IgD-negative memory B cell (primary cell): ENCODE results near the gene C14orf39. TPM values are rescaled to one million over a fixed set of nuclear protein-coding genes. Genes with fewer than 3 reads are reported as not detected.
A peak's percentile ranks its signal among the peaks of the same experiment; 100 is the strongest.
"Not testable (repeated sequence)": the region's sequence is repeated elsewhere in the genome, so short reads cannot be mapped to it uniquely, and the experiment has no call there.

ENCODE experiments used
- H3K27ac Mint-ChIP-seq, 3 donors: one replicate each; pipeline ENCODE4 v1.8.0; 2020 to 2022; ENCODE audit warnings: mild to moderate bottlenecking in 3 of 3, mixed read lengths in 3 of 3, moderate library complexity in 1 of 3
- H3K27me3 Mint-ChIP-seq: one replicate; pipeline ENCODE4 v1.8.0; 2021; ENCODE audit warnings: mixed read lengths
- H3K36me3 Mint-ChIP-seq: one replicate; pipeline ENCODE4 v1.8.0; 2020; ENCODE audit warnings: mild to moderate bottlenecking, mixed read lengths
- H3K4me1 Mint-ChIP-seq, 3 donors: one replicate each; pipeline ENCODE4 v1.8.0; 2020 to 2022; ENCODE audit warnings: mixed read lengths in 3 of 3, mild to moderate bottlenecking in 1 of 3
- H3K4me3 Mint-ChIP-seq, 4 donors: one replicate each; pipeline ENCODE4 v1.8.0; 2020 to 2022; ENCODE audit warnings: mild to moderate bottlenecking in 4 of 4, mixed read lengths in 4 of 4, moderate library complexity in 3 of 4
- H3K9me3 Mint-ChIP-seq, 3 donors: one replicate each; pipeline ENCODE4 v1.8.0; 2020 to 2021; ENCODE audit warnings: mixed read lengths in 3 of 3, mild to moderate bottlenecking in 1 of 3
- polyA plus RNA-seq: library from polyadenylated mRNA; unstranded; fragments of 300-500 nt; fragmentation: Illumina TruSeq; gene quantifications from one replicate; pipeline ENCODE4 v1.2.3, GENCODE V29; 2021

C14orf39 gene
- polyA plus RNA-seq, 1 donor from 2014 or later: not detected

DNA sequence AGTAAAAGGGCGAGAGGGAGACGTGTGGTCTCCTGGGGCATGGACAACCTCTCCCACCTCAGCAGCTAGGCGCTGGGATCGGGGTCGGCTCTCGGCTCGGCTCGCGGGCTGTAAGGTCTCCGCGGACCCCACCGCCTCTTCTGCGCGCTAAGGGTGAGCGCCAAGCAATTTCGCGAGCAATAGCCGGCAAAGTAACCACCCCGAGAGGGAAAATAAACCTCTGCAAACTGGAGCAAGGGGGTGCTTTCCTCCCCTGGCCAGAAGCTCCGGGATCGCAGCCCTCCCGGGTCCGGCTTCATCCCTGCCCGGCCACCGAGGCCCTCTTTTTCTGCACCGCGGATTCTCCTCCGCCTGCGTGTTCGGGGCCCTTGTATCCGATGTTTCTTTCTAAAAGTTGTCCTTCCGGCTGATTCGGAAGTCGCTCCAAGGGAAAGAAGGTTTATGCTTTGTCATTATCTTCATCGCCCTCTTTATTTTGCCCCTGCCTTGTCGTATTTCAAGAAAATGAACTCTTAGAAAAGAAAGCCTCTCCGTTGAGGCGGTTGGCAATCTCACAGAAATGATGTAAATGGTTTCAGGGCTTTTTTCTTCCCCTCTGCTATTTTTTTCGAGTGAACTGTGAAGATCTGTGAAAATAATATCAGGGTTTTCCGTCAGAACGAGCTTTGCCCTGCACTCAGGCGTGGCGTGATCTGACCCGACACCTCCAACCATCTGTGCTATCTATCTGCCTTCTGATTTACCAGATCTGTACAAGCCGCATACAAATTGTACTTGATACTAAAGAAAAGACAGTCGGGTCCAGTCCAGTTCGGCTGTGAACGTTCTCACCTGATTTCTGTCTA lies 21.3 kb upstream of the C14orf39 start:
- Mint-ChIP-seq H3K9me3 (peaks cover 0 to 10% (median 0%) of the 10 kb centered on the region in 3 donors), H3K4me3 (peak overlapping the region in 2 of 4 donors; percentile 35 to 39), H3K27ac (peak overlapping the region; percentile 42 to 87 (median 80))

DNA sequence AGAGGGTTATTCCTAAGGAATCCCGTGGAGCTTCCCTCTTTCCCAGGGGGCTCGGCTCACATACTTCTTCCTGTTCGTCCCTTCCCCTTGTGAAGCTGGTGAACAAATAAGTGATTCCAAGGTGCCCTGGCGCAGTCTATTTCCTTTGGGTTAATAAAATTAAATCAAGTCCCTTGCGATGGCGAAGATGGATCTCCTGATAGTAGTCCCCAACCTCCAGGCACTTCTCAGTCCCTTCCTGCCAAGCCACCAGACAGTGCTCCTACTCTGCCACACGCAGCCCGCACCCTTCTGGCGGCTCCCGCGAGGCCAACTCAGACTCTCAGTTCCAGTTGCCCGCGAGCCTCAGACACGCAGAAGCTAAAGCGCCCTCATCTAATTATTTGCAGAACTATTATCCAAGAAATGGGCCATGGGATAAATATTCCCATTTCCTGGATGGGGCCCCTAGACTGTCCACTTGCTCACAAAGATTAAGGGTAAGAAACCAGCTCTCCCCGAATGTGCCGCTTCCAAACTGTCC lies 20.7 kb upstream of the C14orf39 start:
- peaks cover 0 to 10% (median 0%) of the 10 kb centered on the region in 3 donors for H3K9me3 Mint-ChIP-seq
- H3K4me3 Mint-ChIP-seq: no peak overlapping the region
- peaks cover 2% of the 10 kb centered on the region for H3K36me3 Mint-ChIP-seq
- H3K4me1 Mint-ChIP-seq: peaks cover 0 to 4% (median 1%) of the 10 kb centered on the region in 3 donors
- peaks cover 52% of the 10 kb centered on the region for H3K27me3 Mint-ChIP-seq
- peak overlapping the region in 2 of 3 donors; percentile 37 to 67 for H3K27ac Mint-ChIP-seq

More for the DNA sequence above, 21.3 kb upstream of the C14orf39 start:
- Mint-ChIP-seq H3K27me3 (peaks cover 58% of the 10 kb centered on the region), H3K4me1 (peaks cover 1 to 5% (median 4%) of the 10 kb centered on the region in 3 donors), H3K36me3 (peaks cover 2% of the 10 kb centered on the region)

DNA sequence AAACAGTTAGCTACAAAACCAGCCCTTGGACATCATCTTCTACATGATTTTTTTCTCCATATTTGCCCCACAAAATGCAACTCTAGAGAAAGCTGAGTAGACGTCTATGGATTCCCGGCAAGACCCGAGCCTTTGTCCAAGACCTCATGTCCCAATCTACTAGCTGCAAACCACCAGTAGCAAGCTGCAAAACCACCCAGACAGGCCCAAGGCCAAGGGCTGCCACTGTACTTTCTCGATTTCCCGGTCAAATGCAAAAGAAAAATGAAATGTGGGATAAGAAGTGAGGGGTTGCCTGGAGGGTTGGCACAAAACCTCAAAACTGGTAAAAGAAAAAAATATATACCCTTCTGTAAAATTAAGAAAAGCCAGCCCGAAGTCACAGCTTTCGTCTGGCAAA lies 20.1 kb upstream of the C14orf39 start:
- no peak overlapping the region for H3K4me3 Mint-ChIP-seq
- peaks cover 2% of the 10 kb centered on the region for H3K36me3 Mint-ChIP-seq
- no peak overlapping the region for H3K27ac Mint-ChIP-seq
- peaks cover 0 to 10% (median 0%) of the 10 kb centered on the region in 3 donors for H3K9me3 Mint-ChIP-seq
- H3K27me3 Mint-ChIP-seq: peaks cover 49% of the 10 kb centered on the region
- peaks cover 0 to 3% (median 0%) of the 10 kb centered on the region in 3 donors for H3K4me1 Mint-ChIP-seq

DNA sequence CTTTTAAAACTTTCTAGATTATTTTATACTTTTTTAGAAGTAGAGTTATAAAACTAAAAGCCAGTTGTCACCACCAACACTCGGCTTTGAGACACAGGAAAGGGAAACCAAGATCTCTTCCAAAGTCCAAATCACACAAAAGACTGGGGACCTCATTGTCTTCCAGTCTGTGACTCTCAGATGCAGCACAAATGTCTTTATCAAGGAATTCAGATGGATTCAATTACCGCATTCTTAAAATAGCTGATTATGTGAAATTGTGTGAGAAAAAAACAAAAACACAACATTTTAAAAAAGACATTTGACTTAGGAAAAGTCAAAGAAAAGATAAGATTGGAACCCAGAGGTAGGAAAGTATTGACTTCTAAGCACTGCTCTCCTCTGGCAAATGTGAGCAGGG lies 19.6 kb upstream of the C14orf39 start:
- peaks cover 48% of the 10 kb centered on the region for H3K27me3 Mint-ChIP-seq
- H3K27ac Mint-ChIP-seq: peak overlapping the region in 1 of 3 donors; percentile 34
- H3K4me3 Mint-ChIP-seq: no peak overlapping the region
- peaks cover 2% of the 10 kb centered on the region for H3K36me3 Mint-ChIP-seq
- peaks cover 0 to 3% (median 0%) of the 10 kb centered on the region in 3 donors for H3K4me1 Mint-ChIP-seq
- peaks cover 0 to 10% (median 0%) of the 10 kb centered on the region in 3 donors for H3K9me3 Mint-ChIP-seq

DNA sequence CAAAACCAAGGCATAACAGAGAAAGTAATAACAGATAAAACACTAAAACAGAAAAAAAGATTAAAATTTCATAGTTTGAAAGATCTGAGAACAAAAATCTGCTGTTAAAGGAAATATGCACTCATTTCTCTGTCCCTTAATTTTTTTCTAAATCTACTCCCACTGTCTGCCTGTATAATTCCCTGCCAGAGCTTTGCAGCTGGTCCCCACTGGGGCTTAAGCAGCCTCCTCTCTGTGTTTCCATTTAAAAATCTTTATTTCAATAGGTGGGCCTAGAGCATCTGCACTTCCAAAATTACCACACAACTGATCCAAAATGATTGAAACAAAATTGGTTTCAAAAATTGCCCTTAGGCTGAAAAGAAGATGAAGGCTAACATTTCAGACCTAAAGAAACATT lies 16.7 kb upstream of the C14orf39 start:
- Mint-ChIP-seq H3K9me3 (peaks cover 0 to 9% (median 0%) of the 10 kb centered on the region in 3 donors), H3K27ac (no peak overlapping the region), H3K36me3 (peaks cover 2% of the 10 kb centered on the region), H3K4me3 (no peak overlapping the region), H3K27me3 (peaks cover 32% of the 10 kb centered on the region), H3K4me1 (no peaks in the 10 kb centered on the region)

DNA sequence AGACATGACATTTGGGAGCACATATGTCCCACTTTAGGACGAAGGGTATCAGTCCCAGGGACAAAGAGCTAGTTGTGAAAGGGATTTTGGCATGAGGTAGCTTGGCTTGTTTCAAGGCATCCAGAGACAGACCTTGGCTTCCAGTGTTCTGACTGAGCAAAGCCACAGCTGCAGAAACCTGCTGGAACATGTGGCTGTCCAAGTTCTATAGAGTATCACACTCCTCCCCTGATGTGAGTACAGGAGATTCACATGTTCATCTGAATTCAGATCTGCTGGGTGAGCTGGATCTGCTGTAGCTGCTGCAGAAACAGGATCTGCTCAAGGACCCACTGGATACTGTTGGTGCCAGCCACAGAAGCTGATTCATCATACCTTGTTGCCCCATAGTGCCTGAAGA lies 10.1 kb upstream of the C14orf39 start:
- no peak overlapping the region for H3K4me3 Mint-ChIP-seq
- no peaks in the 10 kb centered on the region for H3K4me1 Mint-ChIP-seq
- H3K9me3 Mint-ChIP-seq: peaks cover 0 to 2% (median 2%) of the 10 kb centered on the region in 3 donors
- H3K27ac Mint-ChIP-seq: no peak overlapping the region
- peaks cover 18% of the 10 kb centered on the region for H3K27me3 Mint-ChIP-seq
- H3K36me3 Mint-ChIP-seq: no peaks in the 10 kb centered on the region

DNA sequence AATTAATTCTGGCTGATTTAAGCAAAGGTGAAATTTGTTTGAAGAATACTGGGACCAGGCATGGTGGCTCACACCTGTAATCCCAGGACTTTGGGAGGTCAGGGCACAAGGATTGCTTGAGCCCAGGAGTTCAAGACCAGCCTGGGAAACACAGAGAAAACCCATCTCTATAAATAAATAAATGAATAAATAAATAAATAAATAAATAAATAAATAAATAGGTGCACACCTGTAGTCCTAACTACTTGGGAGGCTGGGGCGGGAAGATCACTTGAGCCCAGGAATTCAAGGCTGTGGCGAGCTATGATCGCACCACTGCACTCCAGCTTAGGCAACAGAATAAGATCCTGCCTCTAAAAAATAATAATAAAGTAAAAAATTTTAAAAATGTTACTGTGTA lies 4.4 kb upstream of the C14orf39 start:
- Mint-ChIP-seq H3K9me3 (peaks cover 0 to 3% (median 0%) of the 10 kb centered on the region in 3 donors), H3K27ac (no peak overlapping the region), H3K36me3 (no peaks in the 10 kb centered on the region), H3K4me3 (no peak overlapping the region), H3K27me3 (peaks cover 13% of the 10 kb centered on the region), H3K4me1 (peaks cover 0 to 5% (median 0%) of the 10 kb centered on the region in 3 donors)

DNA sequence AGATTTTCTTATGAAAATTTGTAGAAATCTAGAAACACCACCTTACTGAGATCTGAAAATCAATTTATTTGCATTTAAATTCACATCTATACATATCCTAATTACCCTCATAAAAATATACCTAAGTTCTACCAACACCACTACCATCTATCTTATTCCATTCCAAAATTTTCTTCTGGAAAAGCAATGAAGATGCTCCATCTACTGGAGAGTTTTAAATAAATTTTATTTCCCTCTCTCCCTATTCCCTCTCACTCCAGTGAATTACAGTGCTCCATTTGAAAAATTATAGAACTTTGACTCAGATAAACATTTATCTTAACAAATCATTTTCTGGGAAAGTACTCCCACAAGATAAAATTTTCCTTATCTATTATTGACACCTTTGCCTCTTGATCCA lies 2.3 kb upstream of the C14orf39 start:
- H3K27me3 Mint-ChIP-seq: peaks cover 18% of the 10 kb centered on the region
- peaks cover 0 to 5% (median 0%) of the 10 kb centered on the region in 3 donors for H3K4me1 Mint-ChIP-seq
- H3K27ac Mint-ChIP-seq: no peak overlapping the region

DNA sequence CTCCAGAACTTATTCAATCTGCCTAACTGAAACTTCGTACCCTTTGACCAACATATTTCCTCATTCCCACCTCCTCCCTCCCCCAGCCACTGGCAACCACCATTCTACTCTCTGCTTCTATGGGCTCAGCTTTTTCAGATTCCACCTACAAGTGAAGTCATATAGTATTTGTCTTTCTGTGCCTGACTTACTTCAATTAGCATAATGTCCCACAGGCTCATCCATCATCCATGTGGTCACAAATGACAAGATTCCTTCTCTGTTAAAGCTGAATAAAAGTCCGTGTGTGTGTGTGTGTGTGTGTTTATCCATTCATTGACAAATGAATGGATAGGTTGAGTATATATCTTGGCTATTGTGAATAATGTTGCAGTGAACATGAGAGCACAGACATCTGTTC lies 1.3 kb upstream of the C14orf39 start:
- H3K4me1 Mint-ChIP-seq: peaks cover 0 to 5% (median 0%) of the 10 kb centered on the region in 3 donors
- H3K27ac Mint-ChIP-seq: no peak overlapping the region
- no peak overlapping the region for H3K4me3 Mint-ChIP-seq

More for the DNA sequence above, 2.3 kb upstream of the C14orf39 start:
- Mint-ChIP-seq H3K4me3 (no peak overlapping the region), H3K36me3 (no peaks in the 10 kb centered on the region), H3K9me3 (peaks cover 0 to 4% (median 0%) of the 10 kb centered on the region in 3 donors)

DNA sequence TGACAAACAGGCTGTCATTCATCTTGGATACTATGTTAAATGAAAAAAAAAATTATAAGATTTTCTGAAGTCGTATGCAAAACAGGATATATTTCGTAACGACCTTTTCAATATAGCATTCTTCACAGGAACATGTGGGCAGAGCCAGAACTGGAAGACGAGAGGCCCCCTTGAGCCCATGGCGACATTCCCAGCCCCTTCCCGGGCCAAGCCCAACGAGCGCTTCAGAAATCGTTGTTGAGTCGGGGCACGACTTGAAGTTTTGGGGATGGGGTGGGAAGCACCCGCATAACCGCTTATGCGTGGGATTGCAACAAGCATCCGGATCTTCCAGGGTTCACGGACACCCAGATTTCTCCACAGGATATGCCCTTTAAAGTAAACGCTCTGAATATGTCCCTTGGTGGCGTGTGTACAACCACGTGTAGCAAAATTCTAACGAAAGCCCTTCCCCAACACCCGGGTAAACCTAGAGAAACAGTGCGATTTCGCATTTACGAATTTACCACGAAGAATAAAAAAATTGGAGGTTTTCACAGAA lies 736 bp downstream of the C14orf39 start:
- Mint-ChIP-seq H3K9me3 (peaks cover 6 to 8% (median 7%) of the 10 kb centered on the region in 3 donors), H3K4me1 (peaks cover 0 to 5% (median 0%) of the 10 kb centered on the region in 3 donors), H3K4me3 (peak overlapping the region in 1 of 4 donors; percentile 42), H3K36me3 (peaks cover 3% of the 10 kb centered on the region), H3K27me3 (peaks cover 15% of the 10 kb centered on the region), H3K27ac (no peak overlapping the region)

More for the DNA sequence above, 1.3 kb upstream of the C14orf39 start:
- Mint-ChIP-seq H3K27me3 (peaks cover 17% of the 10 kb centered on the region), H3K36me3 (no peaks in the 10 kb centered on the region), H3K9me3 (peaks cover 0 to 4% (median 0%) of the 10 kb centered on the region in 3 donors)

DNA sequence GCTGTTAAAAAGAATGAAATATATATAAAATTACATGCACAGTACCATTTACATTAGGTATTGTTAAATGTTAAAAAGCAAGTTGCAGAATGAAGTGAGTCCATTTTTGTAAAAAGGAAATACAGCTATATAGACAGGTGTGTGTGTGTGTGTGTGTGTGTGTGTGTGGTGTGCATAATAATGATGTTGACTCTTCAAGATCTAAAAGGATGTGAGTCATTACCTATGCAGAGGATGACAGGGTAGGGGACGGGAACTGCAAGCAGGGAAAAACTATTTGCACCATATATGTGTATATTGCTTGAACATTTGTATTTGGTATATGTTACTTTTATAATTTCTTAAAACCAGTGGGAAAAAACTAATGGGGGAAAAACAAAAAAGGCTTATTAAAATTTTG lies 3.1 kb downstream of the C14orf39 start:
- Mint-ChIP-seq H3K27ac (no peak overlapping the region), H3K4me3 (no peak overlapping the region), H3K36me3 (peaks cover 3% of the 10 kb centered on the region), H3K4me1 (peaks cover 0 to 5% (median 0%) of the 10 kb centered on the region in 3 donors), H3K9me3 (peaks cover 7 to 12% (median 8%) of the 10 kb centered on the region in 3 donors), H3K27me3 (peaks cover 17% of the 10 kb centered on the region)

DNA sequence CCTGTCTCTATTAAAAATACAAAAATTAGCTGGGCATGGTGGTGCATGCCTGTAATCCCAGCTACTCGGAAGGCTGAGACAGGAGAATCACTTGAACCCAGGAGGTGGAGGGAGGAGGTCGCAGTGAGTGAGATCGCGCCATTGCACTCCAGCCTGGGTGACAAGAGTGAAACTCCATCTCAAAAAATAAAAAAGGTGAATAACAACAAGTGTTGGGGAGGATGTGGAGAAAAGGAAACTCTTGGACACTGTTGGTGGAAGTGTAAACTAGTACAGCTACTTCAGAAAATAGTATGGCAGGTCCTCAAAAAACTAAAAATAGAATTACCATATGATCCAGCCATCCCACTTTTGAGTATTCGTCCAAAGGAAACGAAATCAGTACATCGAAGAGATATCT lies 5.6 kb downstream of the C14orf39 start:
- H3K4me3 Mint-ChIP-seq, H3K4me1 Mint-ChIP-seq, H3K27ac Mint-ChIP-seq, H3K36me3 Mint-ChIP-seq: not testable (repeated sequence)
- Mint-ChIP-seq H3K9me3 (peaks cover 4 to 12% (median 7%) of the 10 kb centered on the region in 3 donors), H3K27me3 (peaks cover 12% of the 10 kb centered on the region)

DNA sequence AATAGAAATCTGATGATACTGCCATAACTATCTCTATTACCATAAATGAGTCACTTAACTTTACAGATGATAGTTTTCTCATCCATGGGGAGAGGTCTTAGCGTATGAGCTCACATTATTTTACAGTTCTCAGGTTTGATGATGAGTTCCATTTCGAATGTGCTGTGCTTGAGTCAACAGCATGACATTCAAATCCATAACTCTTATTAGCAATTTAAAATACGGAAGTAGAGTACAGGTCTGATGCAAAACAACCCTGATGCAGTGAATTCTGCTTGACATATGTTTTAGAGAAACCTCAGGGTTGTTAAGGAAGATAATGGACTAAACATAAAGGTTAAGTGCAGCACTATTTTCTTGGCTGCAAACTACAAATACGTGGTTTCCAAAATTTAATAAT lies 30.0 kb downstream of the C14orf39 start:
- Mint-ChIP-seq H3K9me3 (peaks cover 0 to 1% (median 0%) of the 10 kb centered on the region in 3 donors), H3K4me1 (no peaks in the 10 kb centered on the region), H3K27ac (no peak overlapping the region), H3K27me3 (peaks cover 1% of the 10 kb centered on the region), H3K4me3 (no peak overlapping the region), H3K36me3 (no peaks in the 10 kb centered on the region)

DNA sequence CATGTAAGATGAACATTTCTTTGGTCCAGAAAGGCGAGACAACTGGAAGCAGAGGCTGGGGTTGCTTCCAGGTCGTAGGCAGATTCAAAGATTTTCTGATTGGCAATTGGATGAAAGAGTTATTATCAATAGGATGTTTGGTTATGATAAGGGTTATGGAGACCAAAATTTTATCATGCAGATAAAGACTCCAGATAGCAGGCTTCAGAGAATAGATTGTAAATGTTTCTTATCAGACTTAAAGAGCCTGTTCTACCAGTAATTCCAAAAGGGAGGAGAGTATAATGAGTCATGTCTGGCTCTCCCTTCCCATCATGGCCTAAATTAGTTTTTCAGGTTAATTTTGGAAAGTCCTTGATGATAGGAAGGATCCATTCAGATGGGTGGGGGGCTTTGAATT lies 55.6 kb downstream of the C14orf39 start:
- H3K4me1 Mint-ChIP-seq: no peaks in the 10 kb centered on the region
- peaks cover 2 to 6% (median 3%) of the 10 kb centered on the region in 3 donors for H3K9me3 Mint-ChIP-seq
- H3K4me3 Mint-ChIP-seq: no peak overlapping the region
- H3K27ac Mint-ChIP-seq: no peak overlapping the region
- peaks cover 2% of the 10 kb centered on the region for H3K27me3 Mint-ChIP-seq
- no peaks in the 10 kb centered on the region for H3K36me3 Mint-ChIP-seq

DNA sequence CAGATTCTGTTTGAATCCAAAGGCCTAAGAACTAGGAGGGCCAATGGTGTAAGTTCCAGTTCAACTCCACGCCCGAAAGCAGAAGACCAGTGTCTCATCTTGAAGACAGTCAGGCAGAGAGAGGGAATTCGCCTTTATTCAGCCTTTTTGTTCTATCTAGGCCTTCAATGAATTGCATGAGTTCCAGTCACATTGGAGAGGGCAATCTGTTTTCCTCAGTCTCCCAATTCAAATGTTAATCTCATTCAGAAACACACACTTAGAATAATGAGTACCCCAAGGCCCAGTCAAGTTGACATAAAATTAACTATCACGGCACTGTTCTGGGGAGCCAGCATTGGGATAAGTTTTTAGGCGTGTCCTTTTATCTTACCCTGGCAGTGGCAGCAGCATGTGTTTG lies 65.8 kb downstream of the C14orf39 start:
- Mint-ChIP-seq H3K4me3 (no peak overlapping the region), H3K9me3 (peaks cover 3 to 7% (median 4%) of the 10 kb centered on the region in 3 donors), H3K4me1 (no peaks in the 10 kb centered on the region), H3K36me3 (no peaks in the 10 kb centered on the region), H3K27ac (no peak overlapping the region), H3K27me3 (peaks cover 2% of the 10 kb centered on the region)
